ENCODE measurements around the gene CPAMD8. TPM values are rescaled to one million over a fixed set of nuclear protein-coding genes. Genes with fewer than 3 reads are reported as not detected.

Gene CPAMD8
- total RNA-seq, 4 donors from 2014 or later, result 0.72 to 8.2 (median 4.0) TPM

DNA sequence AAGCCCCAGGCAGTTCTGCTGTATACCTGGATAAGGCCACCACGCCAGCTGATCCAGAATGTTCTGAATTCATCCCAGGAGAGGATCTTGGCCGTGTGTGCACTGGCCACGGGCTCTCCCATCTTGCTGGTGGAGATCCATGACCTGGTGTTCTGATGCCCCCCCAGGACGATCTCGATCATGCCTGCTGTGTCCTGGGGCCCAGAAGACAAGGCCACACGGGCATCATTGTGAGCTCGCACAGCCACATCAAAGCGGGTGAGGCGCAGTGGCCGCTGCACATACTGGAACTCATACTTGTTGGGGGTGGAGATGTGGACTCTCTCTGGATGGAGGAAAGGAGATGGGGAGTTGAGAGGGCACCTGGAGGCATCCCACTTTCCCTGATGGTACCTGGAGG lies 97.7 kb downstream of the CPAMD8 start:
- DNase-seq, result no peak
- Histone ChIP-seq H3K9me3 (peaks cover 0 to 12% (median 6%) of the 10 kb centered on the region in 3 donors), H3K4me1 (no peaks in the 10 kb centered on the region), H3K4me3 (no peak overlapping the region), H3K27me3 (peaks cover 0 to 13% (median 0%) of the 10 kb centered on the region in 4 donors), H3K27ac (no peak overlapping the region), H3K36me3 (no peaks in the 10 kb centered on the region)
- 88 to 91% methylated on average over 4 to 7 of the region's 10 CpGs for WGBS, 2 donors
- TF ChIP-seq, protein P1, sequence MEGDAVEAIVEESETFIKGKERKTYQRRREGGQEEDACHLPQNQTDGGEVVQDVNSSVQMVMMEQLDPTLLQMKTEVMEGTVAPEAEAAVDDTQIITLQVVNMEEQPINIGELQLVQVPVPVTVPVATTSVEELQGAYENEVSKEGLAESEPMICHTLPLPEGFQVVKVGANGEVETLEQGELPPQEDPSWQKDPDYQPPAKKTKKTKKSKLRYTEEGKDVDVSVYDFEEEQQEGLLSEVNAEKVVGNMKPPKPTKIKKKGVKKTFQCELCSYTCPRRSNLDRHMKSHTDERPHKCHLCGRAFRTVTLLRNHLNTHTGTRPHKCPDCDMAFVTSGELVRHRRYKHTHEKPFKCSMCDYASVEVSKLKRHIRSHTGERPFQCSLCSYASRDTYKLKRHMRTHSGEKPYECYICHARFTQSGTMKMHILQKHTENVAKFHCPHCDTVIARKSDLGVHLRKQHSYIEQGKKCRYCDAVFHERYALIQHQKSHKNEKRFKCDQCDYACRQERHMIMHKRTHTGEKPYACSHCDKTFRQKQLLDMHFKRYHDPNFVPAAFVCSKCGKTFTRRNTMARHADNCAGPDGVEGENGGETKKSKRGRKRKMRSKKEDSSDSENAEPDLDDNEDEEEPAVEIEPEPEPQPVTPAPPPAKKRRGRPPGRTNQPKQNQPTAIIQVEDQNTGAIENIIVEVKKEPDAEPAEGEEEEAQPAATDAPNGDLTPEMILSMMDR (IDR thresholded peaks at IDR 0.05), result no peak
- TF ChIP-seq POLR2A (IDR thresholded peaks at IDR 0.05), result no peak
- intact Hi-C loops (cut with DNase I), result no loop called here

DNA sequence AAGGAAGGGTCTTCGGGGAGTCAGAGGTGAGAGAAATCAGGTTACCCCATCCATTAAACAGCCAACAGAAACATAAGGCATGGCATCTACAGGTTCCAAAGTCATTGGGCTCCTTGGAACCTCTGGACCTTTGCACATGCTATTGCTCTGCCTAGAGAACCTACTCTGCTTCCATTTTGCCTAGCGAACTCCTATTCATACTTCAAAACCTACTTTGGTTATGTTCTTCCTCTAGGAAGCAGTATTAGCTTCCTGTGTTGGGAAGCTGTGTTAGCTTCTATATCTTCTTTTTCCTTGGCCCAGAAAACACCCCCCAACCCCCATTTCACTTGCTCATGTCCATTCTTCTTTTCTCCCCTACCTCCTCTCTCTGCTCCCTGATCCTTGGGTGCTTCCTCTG lies 98.3 kb downstream of the CPAMD8 start:
- TF ChIP-seq, protein P1 (IDR thresholded peaks at IDR 0.05), result no peak
- no peak for TF ChIP-seq POLR2A (IDR thresholded peaks at IDR 0.05)
- intact Hi-C loops (cut with DNase I), result no loop called here
- peaks cover 0 to 12% (median 6%) of the 10 kb centered on the region in 3 donors for H3K9me3 ChIP-seq
- no peak overlapping the region for H3K4me3 ChIP-seq
- no peak for DNase-seq
- no peaks in the 10 kb centered on the region for H3K4me1 ChIP-seq
- H3K27ac ChIP-seq, result no peak overlapping the region
- 83 to 98% methylated on average over 2 of the region's 2 CpGs for WGBS, 2 donors
- H3K36me3 ChIP-seq, result no peaks in the 10 kb centered on the region
- peaks cover 0 to 13% (median 0%) of the 10 kb centered on the region in 4 donors for H3K27me3 ChIP-seq

GRCh38 chr19:16927883-16928282 lies 98.7 kb downstream of the CPAMD8 start:
- H3K9me3 ChIP-seq, result peaks cover 0 to 12% (median 6%) of the 10 kb centered on the region in 3 donors
- no peaks in the 10 kb centered on the region for H3K36me3 ChIP-seq
- no peaks in the 10 kb centered on the region for H3K4me1 ChIP-seq
- H3K27ac ChIP-seq, result no peak overlapping the region
- H3K4me3 ChIP-seq, result no peak overlapping the region
- H3K27me3 ChIP-seq, result peaks cover 0 to 13% (median 0%) of the 10 kb centered on the region in 4 donors
- TF ChIP-seq, protein P1 (IDR thresholded peaks at IDR 0.05), result no peak
- no peak for TF ChIP-seq POLR2A (IDR thresholded peaks at IDR 0.05)
- DNase-seq, result no peak
- intact Hi-C loops (cut with DNase I), result no loop called here
- WGBS, 2 donors, result 59 to 75% methylated on average over 1 to 3 of the region's 13 CpGs

DNA sequence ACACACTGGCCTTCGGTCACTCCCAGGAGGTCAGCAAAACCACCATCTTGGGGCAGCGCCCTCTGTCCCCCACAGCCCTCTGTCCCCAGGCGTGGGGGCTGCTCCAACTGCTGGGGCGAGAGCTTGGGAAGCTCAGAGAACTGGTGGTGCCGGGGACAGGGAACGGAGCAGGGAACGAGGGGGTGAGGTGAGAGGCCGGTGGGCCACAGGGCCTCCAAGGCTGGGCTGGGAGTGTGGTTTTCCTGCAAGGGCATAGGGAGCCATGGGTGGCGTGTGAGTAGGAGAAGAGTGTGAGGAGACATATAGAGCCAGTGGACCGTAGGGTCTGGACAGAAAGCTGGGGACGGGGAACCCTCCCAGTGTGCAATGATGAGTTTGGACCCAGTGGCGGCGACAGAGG lies 103.7 kb downstream of the CPAMD8 start:
- no peak for TF ChIP-seq POLR2A (IDR thresholded peaks at IDR 0.05)
- TF ChIP-seq, protein P1 (IDR thresholded peaks at IDR 0.05), result no peak
- no peak for DNase-seq
- intact Hi-C loops (cut with DNase I), result no loop called here
- WGBS, 2 donors, result 93 to 94% methylated on average over 5 to 9 of the region's 13 CpGs
- H3K9me3 ChIP-seq, result peaks cover 0 to 25% (median 16%) of the 10 kb centered on the region in 3 donors
- no peak overlapping the region for H3K4me3 ChIP-seq
- no peak overlapping the region for H3K27ac ChIP-seq
- H3K36me3 ChIP-seq, result no peaks in the 10 kb centered on the region
- peaks cover 0 to 18% (median 0%) of the 10 kb centered on the region in 3 donors for H3K4me1 ChIP-seq
- peaks cover 0 to 12% (median 0%) of the 10 kb centered on the region in 4 donors for H3K27me3 ChIP-seq

GRCh38 chr19:16922592-16922934 lies 104.0 kb downstream of the CPAMD8 start:
- peaks cover 0 to 18% (median 0%) of the 10 kb centered on the region in 3 donors for H3K4me1 ChIP-seq
- H3K4me3 ChIP-seq, result no peak overlapping the region
- intact Hi-C loops (cut with DNase I), result no loop called here
- TF ChIP-seq POLR2A (IDR thresholded peaks at IDR 0.05), result no peak
- TF ChIP-seq, protein P1 (IDR thresholded peaks at IDR 0.05), result no peak
- H3K36me3 ChIP-seq, result no peaks in the 10 kb centered on the region
- WGBS, 2 donors, result 73 to 75% methylated on average over 1 of the region's 1 CpG
- DNase-seq, result no peak
- H3K9me3 ChIP-seq, result peaks cover 0 to 25% (median 16%) of the 10 kb centered on the region in 3 donors
- H3K27ac ChIP-seq, result no peak overlapping the region
- H3K27me3 ChIP-seq, result peaks cover 0 to 12% (median 0%) of the 10 kb centered on the region in 4 donors
